Gastroesophageal sphincter (tissue), 4 donors: ENCODE measurements around the gene GON4L. TPM values are rescaled to one million over a fixed set of nuclear protein-coding genes. Genes with fewer than 3 reads are reported as not detected.

ENCODE experiments used
- ATAC-seq: fragments of 150-250 bp; one replicate; pipeline ENCODE4 v1.9.1; 2016; ENCODE audit warnings: mild to moderate bottlenecking, moderate library complexity
- H3K27ac ChIP-seq, 4 donors: fragments of 200-600 bp; sonication (generic) in 3 of 4; 1 replicate in 3 of 4; 2 replicates in 1 of 4; pipeline ENCODE4 v1.5.1; 2016 to 2019
- H3K27me3 ChIP-seq: fragments of 200-600 bp; sonication (generic); one replicate; pipeline ENCODE4 v1.5.1; 2019
- H3K36me3 ChIP-seq, 2 donors: fragments of 200-600 bp; sonication (generic); one replicate each; pipeline ENCODE4 v1.5.1; 2019; ENCODE audit warnings: control low read depth in 1 of 2
- H3K4me1 ChIP-seq, 3 donors: fragments of 200-600 bp; sonication (generic); 1 replicate in 2 of 3; 2 replicates in 1 of 3; pipeline ENCODE4 v1.5.1; 2016 to 2019; ENCODE audit warnings: control low read depth in 2 of 3
- H3K4me3 ChIP-seq, 2 donors: fragments of 200-600 bp; sonication (generic); one replicate each; pipeline ENCODE4 v1.5.1; 2019; ENCODE audit warnings: mild to moderate bottlenecking in 1 of 2, moderate library complexity in 1 of 2
- H3K9me3 ChIP-seq, 3 donors: fragments of 200-600 bp; sonication (generic); one replicate each; pipeline ENCODE4 v1.5.1; 2017 to 2019; ENCODE audit warnings: control low read depth in 2 of 3
- CTCF ChIP-seq, 4 experiments: fragments of 200-600 bp in 2 of 4; fragments of 450-650 bp in 2 of 4; sonication (generic) in 1 of 4; IDR thresholded peaks; one replicate each; pipeline ENCODE4 v1.5.1; 2017 to 2019; ENCODE audit warnings: antibody characterized with exemption in 4 of 4, mild to moderate bottlenecking in 2 of 4, moderate library complexity in 2 of 4
- EP300 ChIP-seq: sonication (generic); formaldehyde crosslinking; IDR thresholded peaks from one replicate; pipeline ENCODE4 v1.6.1; 2017; ENCODE audit warnings: antibody characterized with exemption, mild to moderate bottlenecking
- POLR2A ChIP-seq, 2 donors: fragments of 450-650 bp; IDR thresholded peaks; one replicate each; pipeline ENCODE4 v1.6.1; 2017; ENCODE audit warnings: antibody characterized with exemption in 2 of 2, mild to moderate bottlenecking in 2 of 2, moderate library complexity in 1 of 2
- POLR2AphosphoS5 ChIP-seq: sonication (generic); formaldehyde crosslinking; IDR thresholded peaks from one replicate; pipeline ENCODE4 v1.6.1; 2017; ENCODE audit warnings: antibody characterized with exemption
- WGBS, 2 donors: methylation state at CpG; one replicate each; pipeline ENCODE4 v1.1.5; 2018; ENCODE audit warnings: low coverage in 1 of 2; 5-methylcytosine and 5-hydroxymethylcytosine counted together
- total RNA-seq, 4 donors: library from RNA; depleted of rRNA; stranded (reverse); fragments of >200 nt; gene quantifications; one replicate each; pipeline ENCODE4 v1.1.0, GENCODE V29; 2016

GON4L gene
- total RNA-seq, 4 donors from 2014 or later: 16.6 to 55.1 (median 35.9) TPM

GRCh38 chr1:155858800-155859233 is 1.8 kb upstream of the GON4L start:
- H3K36me3 ChIP-seq: peaks cover 0 to 12% of the 10 kb centered on the region in 2 donors
- peaks cover 0 to 59% (median 12%) of the 10 kb centered on the region in 3 donors for H3K4me1 ChIP-seq
- H3K27me3 ChIP-seq: no peaks in the 10 kb centered on the region
- 7 to 27% methylated on average over 3 of the region's 12 CpGs for WGBS, 2 donors
- H3K4me3 ChIP-seq: peak overlapping the region; percentile 55 to 56
- peak overlapping the region; percentile 84 to 96 (median 90) for H3K27ac ChIP-seq
- ATAC-seq: peak; percentile 40
- TF ChIP-seq EP300 (no peak), CTCF (IDR thresholded peaks at IDR 0.05) (no peak), POLR2AphosphoS5 (no peak), POLR2A (IDR thresholded peaks at IDR 0.05) (no peak)
- H3K9me3 ChIP-seq: no peaks in the 10 kb centered on the region

- H3K27me3 ChIP-seq: no peaks in the 10 kb centered on the region
- H3K36me3 ChIP-seq: peaks cover 0 to 36% of the 10 kb centered on the region in 2 donors
- H3K4me3 ChIP-seq: peak overlapping the region; percentile 68 to 79
- TF ChIP-seq EP300 (no peak), POLR2A (IDR thresholded peaks at IDR 0.05) (no peak), CTCF (IDR thresholded peaks at IDR 0.05) (no peak), POLR2AphosphoS5 (no peak)
- H3K4me1 ChIP-seq: peaks cover 0 to 63% (median 12%) of the 10 kb centered on the region in 3 donors
- no peak for ATAC-seq
- H3K9me3 ChIP-seq: no peaks in the 10 kb centered on the region
- WGBS, 2 donors: 49 to 52% methylated on average over 13 to 17 of the region's 20 CpGs
- peak overlapping the region; percentile 55 to 89 (median 84) for H3K27ac ChIP-seq
These were observed 598 bp downstream of the GON4L start for GRCh38 chr1:155856257-155856974.

GRCh38 chr1:155850345-155850744 is 6.7 kb downstream of the GON4L start:
- H3K36me3 ChIP-seq: peaks cover 0 to 73% of the 10 kb centered on the region in 2 donors
- no peak overlapping the region for H3K4me3 ChIP-seq
- no peak overlapping the region for H3K27ac ChIP-seq
- H3K4me1 ChIP-seq: peaks cover 0 to 33% (median 0%) of the 10 kb centered on the region in 3 donors
- TF ChIP-seq POLR2A (IDR thresholded peaks at IDR 0.05) (no peak), POLR2AphosphoS5 (no peak), EP300 (no peak), CTCF (IDR thresholded peaks at IDR 0.05) (no peak)
- WGBS, 2 donors: 92 to 94% methylated on average over 2 to 3 of the region's 3 CpGs
- no peak for ATAC-seq
- H3K9me3 ChIP-seq: no peaks in the 10 kb centered on the region
- no peaks in the 10 kb centered on the region for H3K27me3 ChIP-seq

GRCh38 chr1:155847823-155848529 is 9.0 kb downstream of the GON4L start:
- no peak overlapping the region for H3K27ac ChIP-seq
- H3K9me3 ChIP-seq: no peaks in the 10 kb centered on the region
- TF ChIP-seq EP300: no peak
- no peak for TF ChIP-seq POLR2AphosphoS5
- TF ChIP-seq POLR2A (IDR thresholded peaks at IDR 0.05): no peak
- no peak for TF ChIP-seq CTCF (IDR thresholded peaks at IDR 0.05)
- ATAC-seq: no peak
- no peak overlapping the region for H3K4me3 ChIP-seq
- H3K27me3 ChIP-seq: no peaks in the 10 kb centered on the region
- H3K36me3 ChIP-seq: peaks cover 0 to 68% of the 10 kb centered on the region in 2 donors
- 83 to 100% methylated on average over 1 of the region's 1 CpG for WGBS, 2 donors
- H3K4me1 ChIP-seq: peaks cover 0 to 46% (median 0%) of the 10 kb centered on the region in 3 donors
